H9 (cell line): ENCODE measurements around the gene NOXA1. TPM values are rescaled to one million over a fixed set of nuclear protein-coding genes. Genes with fewer than 3 reads are reported as not detected.

Source experiments
- DNase-seq: peaks from one replicate; pipeline ENCODE4 v3.0.0-alpha.2; 2017
- H2AFZ ChIP-seq: one replicate; pipeline ENCODE4 v1.6.1; 2013; ENCODE audit warnings: mild to moderate bottlenecking, low read length, control low read depth, moderate library complexity
- H2AK5ac ChIP-seq: 2 replicates; pipeline ENCODE4 v1.6.1; 2013; ENCODE audit warnings: low read length, control low read depth, mixed read lengths; ENCODE audit not compliant: insufficient read length
- H2BK120ac ChIP-seq: one replicate; pipeline ENCODE4 v1.6.1; 2013; ENCODE audit warnings: low read depth, mild to moderate bottlenecking, low read length, control low read depth, inconsistent platforms; ENCODE audit not compliant: poor library complexity, severe bottlenecking
- H2BK12ac ChIP-seq: 2 replicates; pipeline ENCODE4 v1.6.1; 2013; ENCODE audit warnings: low read length, control low read depth, mixed read lengths, low read depth; ENCODE audit not compliant: insufficient read length
- H2BK15ac ChIP-seq: 2 replicates; pipeline ENCODE4 v1.6.1; 2013; ENCODE audit warnings: low read depth, low read length, control low read depth
- H2BK20ac ChIP-seq: one replicate; pipeline ENCODE4 v1.6.1; 2013; ENCODE audit warnings: low read depth, mild to moderate bottlenecking, low read length, control low read depth, inconsistent platforms; ENCODE audit not compliant: poor library complexity, severe bottlenecking
- H2BK5ac ChIP-seq: 2 replicates; pipeline ENCODE4 v1.6.1; 2013; ENCODE audit warnings: low read length, control low read depth, mixed read lengths; ENCODE audit not compliant: insufficient read length
- H3K14ac ChIP-seq: 2 replicates; pipeline ENCODE4 v1.6.1; 2013; ENCODE audit warnings: low read length, control low read depth; ENCODE audit not compliant: insufficient read depth
- H3K18ac ChIP-seq: 2 replicates; pipeline ENCODE4 v1.6.1; 2013; ENCODE audit warnings: low read depth, mild to moderate bottlenecking, mixed read lengths, low read length, control low read depth; ENCODE audit not compliant: insufficient read length
- H3K23ac ChIP-seq: 2 replicates; pipeline ENCODE4 v1.6.1; 2013; ENCODE audit warnings: low read length, control low read depth, mixed read lengths, low read depth; ENCODE audit not compliant: insufficient read length
- H3K23me2 ChIP-seq: 2 replicates; pipeline ENCODE4 v1.6.1; 2013; ENCODE audit warnings: low read depth, mild to moderate bottlenecking, mixed read lengths, low read length, control low read depth; ENCODE audit not compliant: insufficient read length, poor library complexity, severe bottlenecking
- H3K27ac ChIP-seq: 2 replicates; pipeline ENCODE4 v1.5.1; 2013; ENCODE audit warnings: low read length, control low read depth, mixed read lengths, low read depth; ENCODE audit not compliant: insufficient read length
- H3K27me3 ChIP-seq: 2 replicates; pipeline ENCODE4 v1.6.1; 2013; ENCODE audit warnings: low read length, control low read depth, inconsistent platforms; ENCODE audit not compliant: insufficient read depth
- H3K4ac ChIP-seq: 2 replicates; pipeline ENCODE4 v1.6.1; 2013; ENCODE audit warnings: low read depth, mild to moderate bottlenecking, control low read depth, inconsistent platforms, low read length, moderate library complexity
- H3K4me1 ChIP-seq: 2 replicates; pipeline ENCODE4 v1.6.1; 2013; ENCODE audit warnings: low read length, control low read depth, inconsistent platforms; ENCODE audit not compliant: insufficient read depth
- H3K4me2 ChIP-seq: 2 replicates; pipeline ENCODE4 v1.6.1; 2013; ENCODE audit warnings: low read length, control low read depth, mixed read lengths; ENCODE audit not compliant: insufficient read length, insufficient read depth
- H3K56ac ChIP-seq: 2 replicates; pipeline ENCODE4 v1.6.1; 2013; ENCODE audit warnings: low read depth, mild to moderate bottlenecking, mixed read lengths, low read length, control low read depth; ENCODE audit not compliant: insufficient read length
- H3K79me1 ChIP-seq: 2 replicates; pipeline ENCODE4 v1.6.1; 2013; ENCODE audit warnings: low read depth, mild to moderate bottlenecking, moderate library complexity, low read length, control low read depth, inconsistent platforms; ENCODE audit not compliant: insufficient read depth, poor library complexity, severe bottlenecking
- H3K79me2 ChIP-seq: 2 replicates; pipeline ENCODE4 v1.6.1; 2013; ENCODE audit warnings: low read length, control low read depth, inconsistent platforms; ENCODE audit not compliant: insufficient read depth
- H3K9ac ChIP-seq: 2 replicates; pipeline ENCODE4 v1.6.1; 2013; ENCODE audit warnings: low read length, control low read depth, mixed read lengths; ENCODE audit not compliant: insufficient read length; ENCODE audit errors: extremely low read depth
- H3K9me3 ChIP-seq: one replicate; pipeline ENCODE4 v1.6.1; 2013; ENCODE audit warnings: low read depth, low read length, inconsistent platforms; ENCODE audit not compliant: control insufficient read depth
- H3T11ph ChIP-seq: one replicate; pipeline ENCODE4 v1.6.1; 2013; ENCODE audit warnings: mild to moderate bottlenecking, low read length, control low read depth, inconsistent platforms
- H4K20me1 ChIP-seq: one replicate; pipeline ENCODE4 v1.6.1; 2013; ENCODE audit not compliant: control insufficient read depth, insufficient read length, insufficient read depth
- H4K5ac ChIP-seq: 2 replicates; pipeline ENCODE4 v1.6.1; 2013; ENCODE audit warnings: low read depth, mild to moderate bottlenecking, mixed read lengths, low read length, control low read depth; ENCODE audit not compliant: insufficient read length
- H4K8ac ChIP-seq: replicated peaks from 2 replicates; pipeline ENCODE4 v1.6.1; 2013; ENCODE audit warnings: low read length, control low read depth, mixed read lengths, low read depth; ENCODE audit not compliant: insufficient read length
- H4K91ac ChIP-seq: 2 replicates; pipeline ENCODE4 v1.6.1; 2013; ENCODE audit warnings: low read depth, mild to moderate bottlenecking, moderate library complexity, mixed read lengths, low read length, control low read depth; ENCODE audit not compliant: insufficient read length
- H3K27ac Mint-ChIP-seq, 3 experiments: 2 replicates in 2 of 3; 3 replicates in 1 of 3; pipeline ENCODE4 v1.8.0; 2020 to 2021; ENCODE audit warnings: mixed read lengths in 3 of 3, mild to moderate bottlenecking in 1 of 3, moderate library complexity in 1 of 3
- H3K27me3 Mint-ChIP-seq: 2 replicates; pipeline ENCODE4 v1.8.0; 2021; ENCODE audit warnings: low read depth, mild to moderate bottlenecking, moderate library complexity, mixed read lengths
- H3K36me3 Mint-ChIP-seq, 3 experiments: 2 replicates in 2 of 3; 3 replicates in 1 of 3; pipeline ENCODE4 v1.8.0; 2020 to 2021; ENCODE audit warnings: low read depth in 3 of 3, mixed read lengths in 3 of 3; ENCODE audit not compliant: insufficient read depth in 1 of 3
- H3K4me1 Mint-ChIP-seq, 2 experiments: 2 replicates each; pipeline ENCODE4 v1.8.0; 2020; ENCODE audit warnings: mixed read lengths in 2 of 2
- H3K4me3 Mint-ChIP-seq, 2 experiments: 2 replicates in 1 of 2; 3 replicates in 1 of 2; pipeline ENCODE4 v1.8.0; 2020 to 2021; ENCODE audit warnings: mild to moderate bottlenecking in 2 of 2, mixed read lengths in 2 of 2, moderate library complexity in 1 of 2
- H3K9me3 Mint-ChIP-seq, 2 experiments: 2 replicates in 1 of 2; 3 replicates in 1 of 2; pipeline ENCODE4 v1.8.0; 2020; ENCODE audit warnings: mild to moderate bottlenecking in 2 of 2, mixed read lengths in 2 of 2, moderate library complexity in 1 of 2
- WGBS: extraction: QIAGEN DNeasy Blood & Tissue Kit; methylation state at CpG from one replicate; pipeline ENCODE4 v1.1.7; 2013; ENCODE audit warnings: missing lambda C conversion rate, low lambda C conversion rate, mixed read lengths; ENCODE audit not compliant: insufficient read length; ENCODE audit errors: extremely low coverage; 5-methylcytosine and 5-hydroxymethylcytosine counted together
- total RNA-seq: library from RNA; stranded (reverse); gene quantifications from 2 replicates; pipeline ENCODE4 v1.2.1, GENCODE V29; 2021
- TF ChIP-seq, protein P1 (sequence below): fragments of 200-600 bp; sonication (generic); conservative IDR thresholded peaks from 3 replicates; pipeline ENCODE4 v1.8.0; 2021; ENCODE audit warnings: antibody characterized with exemption, mild to moderate bottlenecking

The NOXA1 gene
- total RNA-seq, 1 experiment from 2014 or later: 2.0 TPM

DNA sequence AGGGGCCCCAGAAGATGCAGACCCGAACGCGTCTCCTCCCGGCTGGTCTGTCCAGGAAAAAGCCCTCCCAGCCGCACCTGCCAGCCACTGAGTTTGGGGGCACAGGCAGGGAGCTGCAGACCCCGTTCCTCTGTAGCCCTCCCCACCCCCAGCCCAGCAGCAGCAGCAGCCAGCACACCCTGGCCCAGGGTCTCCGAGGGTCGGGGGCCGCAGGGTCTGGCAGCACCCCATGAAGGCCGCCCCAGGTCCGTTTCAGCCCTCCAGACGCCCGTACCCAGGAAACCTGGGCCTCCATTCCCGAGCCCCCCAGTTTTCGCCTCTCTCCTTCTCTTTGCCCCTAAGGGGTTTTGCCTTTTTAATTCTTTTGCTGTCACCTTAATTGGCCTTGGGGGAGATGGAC is 19.9 kb upstream of the NOXA1 start:
- WGBS: no CpG with 5 or more reads among the region's 15 CpGs
- Histone ChIP-seq H3K23ac (no peak overlapping the region), H3K4me1 (no peaks in the 10 kb centered on the region), H3T11ph (no peak overlapping the region), H3K23me2 (peaks cover 3% of the 10 kb centered on the region), H3K27ac (no peak overlapping the region), H3K56ac (no peak overlapping the region), H2BK15ac (no peak overlapping the region), H2BK5ac (no peak overlapping the region), H2AFZ (no peak overlapping the region), H3K79me2 (no peaks in the 10 kb centered on the region), H2BK12ac (no peak overlapping the region), H2AK5ac (no peak overlapping the region), H4K8ac (no peak overlapping the region), H3K18ac (no peak overlapping the region), H4K20me1 (no peaks in the 10 kb centered on the region), H3K14ac (no peak overlapping the region), H3K4me2 (no peak overlapping the region), H2BK120ac (no peak overlapping the region), H2BK20ac (no peak overlapping the region), H4K5ac (no peak overlapping the region), H3K79me1 (no peaks in the 10 kb centered on the region), H3K9ac (no peak overlapping the region), H4K91ac (no peak overlapping the region), H3K4ac (no peak overlapping the region), H3K27me3 (no peaks in the 10 kb centered on the region), H3K9me3 (no peaks in the 10 kb centered on the region)
- Mint-ChIP-seq H3K4me3 (no peak overlapping the region), H3K4me1 (0 out of 4 replicates have a peak, but pooled peaks cover 0 to 5% of the 10 kb centered on the region in 2 experiments), H3K9me3 (peaks cover 10 to 13% of the 10 kb centered on the region in 2 experiments), H3K36me3 (peaks cover 12 to 20% (median 19%) of the 10 kb centered on the region in 3 experiments), H3K27me3 (peaks cover 8% of the 10 kb centered on the region), H3K27ac (no peak overlapping the region)
- TF ChIP-seq, protein P1, sequence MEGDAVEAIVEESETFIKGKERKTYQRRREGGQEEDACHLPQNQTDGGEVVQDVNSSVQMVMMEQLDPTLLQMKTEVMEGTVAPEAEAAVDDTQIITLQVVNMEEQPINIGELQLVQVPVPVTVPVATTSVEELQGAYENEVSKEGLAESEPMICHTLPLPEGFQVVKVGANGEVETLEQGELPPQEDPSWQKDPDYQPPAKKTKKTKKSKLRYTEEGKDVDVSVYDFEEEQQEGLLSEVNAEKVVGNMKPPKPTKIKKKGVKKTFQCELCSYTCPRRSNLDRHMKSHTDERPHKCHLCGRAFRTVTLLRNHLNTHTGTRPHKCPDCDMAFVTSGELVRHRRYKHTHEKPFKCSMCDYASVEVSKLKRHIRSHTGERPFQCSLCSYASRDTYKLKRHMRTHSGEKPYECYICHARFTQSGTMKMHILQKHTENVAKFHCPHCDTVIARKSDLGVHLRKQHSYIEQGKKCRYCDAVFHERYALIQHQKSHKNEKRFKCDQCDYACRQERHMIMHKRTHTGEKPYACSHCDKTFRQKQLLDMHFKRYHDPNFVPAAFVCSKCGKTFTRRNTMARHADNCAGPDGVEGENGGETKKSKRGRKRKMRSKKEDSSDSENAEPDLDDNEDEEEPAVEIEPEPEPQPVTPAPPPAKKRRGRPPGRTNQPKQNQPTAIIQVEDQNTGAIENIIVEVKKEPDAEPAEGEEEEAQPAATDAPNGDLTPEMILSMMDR: no peak
- DNase-seq: peak; percentile 26
